ENCODE results near the gene PIGQ.

DNA sequence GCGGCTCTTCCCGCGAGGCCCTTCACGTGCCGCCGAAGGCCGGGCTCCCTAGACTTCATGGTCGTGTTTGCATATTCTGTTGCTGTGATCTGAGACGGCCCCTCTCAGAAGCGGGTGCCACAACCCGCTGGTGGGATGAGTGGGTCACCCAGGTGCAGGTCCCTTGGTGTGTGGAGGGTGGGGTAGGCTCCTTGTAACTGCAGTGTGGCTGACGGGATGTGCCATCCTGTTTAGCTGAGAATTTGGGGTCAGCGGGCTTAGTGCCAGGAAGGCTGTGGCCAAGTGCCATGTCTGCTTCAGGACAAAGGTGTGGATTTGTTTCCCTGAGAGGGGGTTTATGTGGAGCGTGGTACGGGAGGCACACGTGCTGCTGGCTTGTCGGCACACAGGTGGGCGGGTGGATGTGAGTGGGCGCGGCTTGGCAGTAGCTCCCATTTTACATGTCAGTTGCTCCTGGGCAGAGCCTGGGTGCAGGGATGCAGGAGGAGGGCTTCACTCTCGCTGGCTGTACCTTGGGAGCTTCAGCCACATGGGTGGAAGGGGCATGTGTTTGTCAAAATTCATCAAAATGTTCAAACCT is 51.8 kb downstream of the PIGQ start:
- TF ChIP-seq, protein P1, sequence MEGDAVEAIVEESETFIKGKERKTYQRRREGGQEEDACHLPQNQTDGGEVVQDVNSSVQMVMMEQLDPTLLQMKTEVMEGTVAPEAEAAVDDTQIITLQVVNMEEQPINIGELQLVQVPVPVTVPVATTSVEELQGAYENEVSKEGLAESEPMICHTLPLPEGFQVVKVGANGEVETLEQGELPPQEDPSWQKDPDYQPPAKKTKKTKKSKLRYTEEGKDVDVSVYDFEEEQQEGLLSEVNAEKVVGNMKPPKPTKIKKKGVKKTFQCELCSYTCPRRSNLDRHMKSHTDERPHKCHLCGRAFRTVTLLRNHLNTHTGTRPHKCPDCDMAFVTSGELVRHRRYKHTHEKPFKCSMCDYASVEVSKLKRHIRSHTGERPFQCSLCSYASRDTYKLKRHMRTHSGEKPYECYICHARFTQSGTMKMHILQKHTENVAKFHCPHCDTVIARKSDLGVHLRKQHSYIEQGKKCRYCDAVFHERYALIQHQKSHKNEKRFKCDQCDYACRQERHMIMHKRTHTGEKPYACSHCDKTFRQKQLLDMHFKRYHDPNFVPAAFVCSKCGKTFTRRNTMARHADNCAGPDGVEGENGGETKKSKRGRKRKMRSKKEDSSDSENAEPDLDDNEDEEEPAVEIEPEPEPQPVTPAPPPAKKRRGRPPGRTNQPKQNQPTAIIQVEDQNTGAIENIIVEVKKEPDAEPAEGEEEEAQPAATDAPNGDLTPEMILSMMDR (IDR thresholded peaks at IDR 0.05), result no peak
- no peak for TF ChIP-seq POLR2A (IDR thresholded peaks at IDR 0.05)
